HepG2 (cell line): ENCODE measurements around the gene PBX2. TPM values are rescaled to one million over a fixed set of nuclear protein-coding genes. Genes with fewer than 3 reads are reported as not detected.

ENCODE experiments used
- CEBPG ChIP-seq: IDR thresholded peaks from 2 replicates; pipeline ENCODE4 v1.6.1; 2016
- CREB3 ChIP-seq: sonication (generic); formaldehyde crosslinking; IDR thresholded peaks from 2 replicates; pipeline ENCODE4 v1.5.0; 2020; ENCODE audit warnings: missing genetic modification reagents
- E2F2 ChIP-seq: sonication (generic); formaldehyde crosslinking; IDR thresholded peaks from 2 replicates; pipeline ENCODE4 v1.4.0; 2020; ENCODE audit warnings: missing genetic modification reagents, borderline replicate concordance
- GATAD2A ChIP-seq: IDR thresholded peaks from 2 replicates; pipeline ENCODE4 v1.6.1; 2016
- MTERF4 ChIP-seq: sonication (generic); formaldehyde crosslinking; IDR thresholded peaks from 2 replicates; pipeline ENCODE4 v1.8.0; 2023; ENCODE audit warnings: mild to moderate bottlenecking, missing genetic modification reagents
- MYPOP ChIP-seq: sonication (generic); formaldehyde crosslinking; IDR thresholded peaks from 2 replicates; pipeline ENCODE4 v1.8.1; 2023; ENCODE audit warnings: mild to moderate bottlenecking, moderate library complexity, missing genetic modification reagents
- MZF1 ChIP-seq: sonication (generic); formaldehyde crosslinking; IDR thresholded peaks from 2 replicates; pipeline ENCODE4 v1.8.1; 2023; ENCODE audit warnings: mild to moderate bottlenecking, missing genetic modification reagents, borderline replicate concordance
- NONO ChIP-seq, 2 experiments: fragments of 450-650 bp in 1 of 2; sonication (generic) in 1 of 2; formaldehyde crosslinking in 1 of 2; IDR thresholded peaks in 1 of 2; conservative IDR thresholded peaks in 1 of 2; 2 replicates each; pipeline versions ENCODE4 v1.6.1 to v1.8.0; 2017 to 2022; ENCODE audit warnings: mild to moderate bottlenecking in 1 of 2, missing genetic modification reagents in 1 of 2, moderate library complexity in 1 of 2
- REL ChIP-seq: sonication (generic); formaldehyde crosslinking; conservative IDR thresholded peaks from 2 replicates; pipeline ENCODE4 v1.8.0; 2022; ENCODE audit warnings: mild to moderate bottlenecking, missing genetic modification reagents, moderate library complexity
- SATB2 ChIP-seq: sonication (generic); formaldehyde crosslinking; IDR thresholded peaks from 2 replicates; pipeline ENCODE4 v1.5.0; 2020; ENCODE audit warnings: missing genetic modification reagents
- SOX5 ChIP-seq: IDR thresholded peaks from 2 replicates; pipeline ENCODE4 v1.6.1; 2016; ENCODE audit warnings: borderline replicate concordance
- SRSF4 ChIP-seq: fragments of 200-400 bp; formaldehyde crosslinking; IDR thresholded peaks from one replicate; pipeline ENCODE4 v1.6.1; 2018; ENCODE audit warnings: mild to moderate bottlenecking, low read depth, low read length, moderate library complexity; ENCODE audit not compliant: poor library complexity, severe bottlenecking
- YEATS4 ChIP-seq: sonication (generic); formaldehyde crosslinking; IDR thresholded peaks from 2 replicates; pipeline ENCODE4 v1.4.0; 2020; ENCODE audit warnings: missing genetic modification reagents, borderline replicate concordance
- ZBTB49 ChIP-seq: sonication (generic); formaldehyde crosslinking; IDR thresholded peaks from 2 replicates; pipeline ENCODE4 v1.4.0; 2020; ENCODE audit warnings: missing genetic modification reagents, borderline replicate concordance
- ZNF263 ChIP-seq: sonication (generic); formaldehyde crosslinking; IDR thresholded peaks from 2 replicates; pipeline ENCODE4 v1.4.0; 2020; ENCODE audit warnings: missing genetic modification reagents
- ZNF33B ChIP-seq: sonication (generic); formaldehyde crosslinking; IDR thresholded peaks from 2 replicates; pipeline ENCODE4 v1.5.1; 2020; ENCODE audit warnings: mild to moderate bottlenecking, missing genetic modification reagents
- polyA plus RNA-seq, 8 experiments: library from polyadenylated mRNA; depleted of rRNA in 3 of 8; stranded (reverse) in 7 of 8; unstranded in 1 of 8; fragments of >200 nt; fragmentation: Illumina TruSeq in 4 of 8; extraction: Trizol in 4 of 8; gene quantifications; 2 replicates each; pipeline versions ENCODE4 v1.2.1 to v1.2.3, GENCODE V29; 2011 to 2016; ENCODE audit warnings: low read depth in 4 of 8, missing spikeins in 1 of 8, mixed read lengths in 1 of 8; ENCODE audit not compliant: insufficient read depth in 1 of 8
- total RNA-seq, 5 experiments: library from RNA; depleted of rRNA; stranded (reverse); fragments of >200 nt; fragmentation: Illumina TruSeq; extraction: Trizol; gene quantifications; 2 replicates each; pipeline ENCODE4 v1.2.3, GENCODE V29; 2016; ENCODE audit warnings: low read depth in 1 of 5

Gene PBX2
- total and polyA plus RNA-seq, 2 of the 13 experiments (the other 11 are each of a cell fraction or from before 2014, with no cell fraction given), result 42.3 to 77.8 TPM

DNA sequence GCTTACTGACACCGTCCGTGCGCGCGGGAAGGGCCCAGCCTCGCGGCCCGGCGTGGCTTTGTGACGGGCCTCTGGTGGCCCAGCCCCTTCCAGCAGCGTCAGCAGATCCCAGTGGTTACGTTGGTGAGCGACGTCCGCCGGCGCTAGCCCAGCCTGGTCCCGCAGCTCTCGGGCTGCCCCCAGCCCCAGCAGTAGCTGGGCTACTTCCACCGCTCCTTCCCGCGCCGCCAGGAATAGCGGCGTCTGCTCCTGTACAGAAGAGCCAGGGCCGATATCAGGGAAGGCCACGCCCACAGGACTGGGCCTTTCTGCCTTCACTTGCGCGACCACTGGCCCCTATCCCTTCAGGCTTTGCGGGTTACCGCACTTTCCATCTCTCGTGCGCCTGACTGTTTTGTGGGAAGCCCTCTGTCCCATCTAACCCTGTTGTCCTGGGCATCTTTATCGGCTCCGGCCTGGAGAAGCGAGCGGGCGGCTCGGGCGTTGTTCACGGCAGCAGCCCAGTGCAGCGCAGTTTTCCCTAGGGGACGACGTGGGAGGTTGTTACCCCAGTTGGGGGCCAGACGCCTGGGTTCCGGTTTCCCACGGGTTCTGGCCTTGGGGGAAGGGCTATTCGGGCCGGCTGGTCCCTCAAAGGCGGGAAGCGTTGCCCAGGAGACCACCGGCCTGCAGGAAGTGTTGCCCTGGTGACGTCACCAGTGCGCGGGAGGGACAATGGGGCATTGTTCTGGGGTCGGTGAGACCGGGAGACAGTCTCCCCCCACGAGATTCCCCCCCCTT is 6.1 kb upstream of the PBX2 start (continued):
- TF ChIP-seq NONO (IDR thresholded peaks at IDR 0.05) (no peak), NONO (CRISPR knock-in tag; conservative IDR thresholded peaks at IDR 0.05) (peak; percentile 93), E2F2 (CRISPR knock-in tag) (no peak; the same call in none of the 2 replicates), MZF1 (CRISPR knock-in tag) (peak; percentile 19; the same call in 1 of the 2 replicates), SATB2 (CRISPR knock-in tag) (no peak), MYPOP (CRISPR knock-in tag) (peak; percentile 90; the same call in 1 of the 2 replicates), MTERF4 (peak; percentile 88), GATAD2A (CRISPR knock-in tag) (no peak), REL (CRISPR knock-in tag) (peak; percentile 79; the same call in 1 of the 2 replicates), CREB3 (CRISPR knock-in tag) (no peak), ZNF263 (CRISPR knock-in tag) (0 out of 2 replicates have a peak, but pooled peaks have one; percentile 7), ZNF33B (CRISPR knock-in tag) (0 out of 2 replicates have a peak, but pooled peaks have one; percentile 93), ZBTB49 (CRISPR knock-in tag) (no peak), SRSF4 (no peak), YEATS4 (CRISPR knock-in tag) (peak; percentile 70; the same call in 1 of the 2 replicates), SOX5 (CRISPR knock-in tag) (peak; percentile 97), CEBPG (CRISPR knock-in tag) (peak; percentile 13; the same call in 1 of the 2 replicates)
